ENCODE measurements around the gene TASL.
"Not testable (repeated sequence)": the region's sequence is repeated elsewhere in the genome, so short reads cannot be mapped to it uniquely, and the experiment has no call there.

TASL gene

GRCh38 chrX:30576881-30577280 lies 685 bp downstream of the TASL start:
- DNase-seq (ENCODE audit: low spot score): no peak

GRCh38 chrX:30573125-30573524 lies 4.4 kb downstream of the TASL start:
- DNase-seq (ENCODE audit: low spot score): no peak

GRCh38 chrX:30572678-30573077 lies 4.9 kb downstream of the TASL start:
- DNase-seq (ENCODE audit: low spot score): no peak

DNA sequence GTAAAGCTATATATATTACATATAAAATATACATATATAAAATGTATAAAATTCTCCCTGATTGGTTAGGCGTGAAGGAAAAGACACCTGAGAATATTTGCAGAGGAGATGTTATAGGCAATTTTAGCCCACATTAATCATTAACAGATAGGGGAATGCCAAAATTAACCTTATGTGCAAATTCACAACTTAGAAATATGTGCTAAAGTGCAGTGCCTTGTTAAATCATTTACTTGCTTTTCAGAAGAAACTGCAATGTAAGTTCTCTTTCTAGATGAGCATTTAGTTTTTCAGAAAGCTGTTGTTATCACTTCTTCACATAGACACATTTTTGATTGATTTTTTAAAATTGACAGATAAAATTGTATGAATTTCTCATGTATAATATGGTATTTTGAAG lies 5.6 kb downstream of the TASL start:
- DNase-seq (ENCODE audit: low spot score): no peak

- no peak for DNase-seq (ENCODE audit: low spot score)
These were observed 7.1 kb downstream of the TASL start for GRCh38 chrX:30570505-30570904.

DNA sequence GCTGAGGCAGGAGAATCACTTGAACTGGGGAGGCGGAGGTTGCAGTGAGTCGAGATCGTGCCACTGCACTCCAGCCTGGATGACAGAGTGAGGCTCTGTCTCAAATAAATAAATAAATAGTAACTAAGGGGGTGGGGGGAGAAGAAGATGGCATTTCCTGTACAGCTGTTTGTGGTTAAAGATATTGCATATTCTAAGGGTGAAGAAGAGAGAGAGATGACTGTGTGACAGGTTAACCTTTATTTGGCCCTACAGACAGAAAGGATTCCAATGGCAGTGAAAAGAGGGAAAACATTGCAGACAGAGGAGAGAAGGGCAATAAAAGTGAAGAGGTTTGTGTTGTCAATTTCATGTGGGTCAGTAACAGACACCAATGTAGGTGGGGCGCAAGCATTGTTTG lies 9.4 kb downstream of the TASL start:
- no peak for DNase-seq (ENCODE audit: low spot score)

DNA sequence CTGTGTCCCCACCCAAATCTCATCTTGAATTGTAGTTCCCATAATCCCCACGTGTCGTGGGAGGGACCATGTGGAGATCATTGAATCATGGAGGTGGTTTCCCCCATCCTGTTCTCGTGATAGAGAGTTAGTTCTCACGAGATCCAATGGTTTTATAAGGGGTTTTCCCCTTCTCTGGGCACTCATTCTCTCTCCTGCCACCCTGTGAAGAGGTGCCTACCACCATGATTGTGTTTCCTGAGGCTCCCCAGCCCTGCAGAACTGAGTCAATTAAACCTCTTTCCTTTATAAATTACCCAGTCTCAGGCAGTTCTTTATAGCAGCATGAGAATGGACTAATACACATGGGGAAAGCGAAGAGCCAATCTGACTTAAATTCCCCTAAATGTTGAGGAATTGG lies 14.5 kb downstream of the TASL start:
- not testable (repeated sequence) for DNase-seq (ENCODE audit: low spot score)

- DNase-seq (ENCODE audit: low spot score): no peak
These were observed 16.4 kb downstream of the TASL start for GRCh38 chrX:30561191-30561590.

DNA sequence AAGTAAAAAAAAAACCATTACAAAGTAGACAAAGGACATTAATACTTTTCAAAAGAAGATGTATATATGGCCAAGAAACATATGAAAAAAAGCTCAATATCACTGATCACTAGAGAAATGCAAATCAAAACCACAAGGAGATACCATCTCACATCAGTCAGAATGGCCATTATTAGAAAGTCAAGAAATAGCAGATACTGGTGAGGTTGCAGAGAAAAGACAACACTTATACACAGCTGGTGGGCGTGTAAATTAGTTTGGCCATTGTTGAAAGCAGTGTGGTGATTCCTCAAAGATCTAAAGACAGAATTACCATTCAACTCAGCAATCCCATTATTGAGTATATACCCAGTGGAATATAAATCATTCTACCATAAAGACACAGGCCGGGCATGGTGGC lies 39.3 kb downstream of the TASL start:
- no peak for DNase-seq (ENCODE audit: low spot score)

DNA sequence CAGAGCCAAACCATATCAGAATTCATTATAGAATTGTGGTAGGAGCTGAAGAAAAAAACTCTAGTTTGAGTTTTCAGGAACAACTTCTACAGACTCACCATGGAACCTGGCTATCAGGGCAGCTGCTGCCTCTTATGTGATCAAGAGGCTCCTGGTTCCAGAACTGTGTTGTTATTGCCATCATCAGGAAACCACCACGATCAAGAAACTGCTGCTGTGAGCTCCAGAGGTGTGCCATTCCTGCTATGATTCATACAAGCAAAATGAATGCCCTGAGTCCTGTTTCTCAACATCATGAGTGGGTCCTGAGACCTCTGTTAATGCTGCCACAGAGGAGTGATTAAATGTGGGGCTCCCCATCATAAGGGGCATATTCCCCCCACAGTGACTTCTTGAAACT lies 43.7 kb downstream of the TASL start:
- DNase-seq (ENCODE audit: low spot score): no peak

DNA sequence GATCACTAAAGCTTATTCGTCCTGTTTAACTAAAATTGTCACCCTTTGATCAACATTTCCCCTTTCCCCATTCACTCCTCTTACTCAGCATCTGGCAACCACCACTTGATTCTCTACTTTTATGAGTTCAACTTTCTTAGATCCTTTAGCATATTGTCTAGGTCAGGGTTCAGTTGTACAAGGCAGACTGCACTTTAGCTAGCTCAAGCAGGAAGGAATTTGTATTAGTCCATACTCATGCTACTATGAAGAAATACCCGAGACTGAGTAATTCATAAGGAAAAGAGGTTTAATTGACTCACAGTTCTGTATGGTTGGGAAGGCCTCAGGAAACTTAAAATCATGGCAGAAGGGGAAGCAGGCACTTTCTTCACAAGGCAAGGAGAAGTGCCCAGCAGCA lies 44.3 kb downstream of the TASL start:
- DNase-seq (ENCODE audit: low spot score): no peak

DNA sequence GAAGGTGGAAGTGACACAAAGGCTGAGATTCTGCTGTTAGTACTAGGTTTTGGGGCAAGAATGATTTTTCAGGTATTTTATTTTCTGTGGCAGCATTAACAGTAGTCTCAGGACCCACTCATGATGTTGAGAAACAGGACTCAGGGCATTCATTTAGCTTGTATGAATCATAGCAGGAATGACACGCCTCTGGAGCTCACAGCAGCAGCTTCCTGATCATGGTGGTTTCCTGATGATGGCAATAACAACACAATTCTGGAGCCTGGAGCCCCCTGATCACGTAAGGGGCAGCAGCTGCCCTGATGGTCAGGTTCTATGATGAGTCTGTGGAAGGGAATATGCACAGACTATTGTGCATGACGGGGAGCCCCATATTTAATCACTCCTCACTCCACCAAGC lies 47.0 kb downstream of the TASL start:
- no peak for DNase-seq (ENCODE audit: low spot score)

DNA sequence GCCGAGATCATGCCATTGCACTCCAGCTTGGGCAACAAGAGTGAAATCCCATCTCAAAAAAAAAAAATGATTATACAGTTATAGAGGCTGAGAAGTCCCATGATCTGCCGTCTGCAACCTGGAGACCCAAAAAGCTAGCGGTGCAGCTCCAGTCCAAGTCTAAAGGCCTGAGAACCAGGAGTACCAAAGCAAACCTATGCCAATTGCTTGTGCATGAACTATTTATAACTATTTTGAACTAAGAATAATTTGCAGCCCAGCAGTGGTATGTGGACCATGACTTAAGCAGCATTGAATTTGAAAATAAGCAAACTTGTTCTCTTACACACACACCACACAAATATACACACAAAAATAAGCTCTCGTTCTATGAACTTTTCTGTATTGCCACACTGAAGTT lies 51.8 kb downstream of the TASL start:
- no peak for DNase-seq (ENCODE audit: low spot score)

- no peak for DNase-seq (ENCODE audit: low spot score)
These were observed 56.0 kb downstream of the TASL start for GRCh38 chrX:30521440-30522182.

- DNase-seq (ENCODE audit: low spot score): no peak
These were observed 64.3 kb downstream of the TASL start for GRCh38 chrX:30513284-30513683.
